HCT116 (cell line): ENCODE results near the gene SUGCT.

ENCODE experiments used
- CBX3 ChIP-seq: IDR thresholded peaks from 2 replicates; pipeline ENCODE4 v1.6.1; 2012; ENCODE audit warnings: low read depth
- CEBPB ChIP-seq: IDR thresholded peaks from 2 replicates; pipeline ENCODE4 v1.6.1; 2012; ENCODE audit warnings: low read depth
- EZH2phosphoT487 ChIP-seq: fragments of 200-600 bp; IDR thresholded peaks from 2 replicates; pipeline ENCODE4 v1.6.1; 2018; ENCODE audit warnings: antibody characterized with exemption, borderline replicate concordance
- FOSL1 ChIP-seq: IDR thresholded peaks from 2 replicates; pipeline ENCODE4 v1.6.1; 2012; ENCODE audit warnings: low read depth
- POLR2A ChIP-seq: IDR thresholded peaks from 2 replicates; pipeline ENCODE4 v1.7.0; 2011; ENCODE audit warnings: borderline replicate concordance; ENCODE audit not compliant: insufficient read depth, insufficient read length; ENCODE audit errors: extremely low read depth
- POLR2AphosphoS5 ChIP-seq: IDR thresholded peaks from 2 replicates; pipeline ENCODE4 v1.6.1; 2011; ENCODE audit warnings: mild to moderate bottlenecking, low read depth, low read length, moderate library complexity
- SP1 ChIP-seq: IDR thresholded peaks from 2 replicates; pipeline ENCODE4 v1.6.1; 2012; ENCODE audit warnings: low read depth
- ZNF274 ChIP-seq: fragments of 200-500 bp; sonication (Bioruptor generic); IDR thresholded peaks from 2 replicates; pipeline ENCODE4 v1.6.1; 2014; ENCODE audit warnings: mild to moderate bottlenecking, low read depth, low read length, inconsistent platforms
- TF ChIP-seq, protein P1 (sequence below), 3 experiments: fragments of 200-600 bp in 1 of 3; sonication (generic) in 1 of 3; IDR thresholded peaks in 2 of 3; conservative IDR thresholded peaks in 1 of 3; 2 replicates each; pipeline ENCODE4 v1.5.1; 2012 to 2017; ENCODE audit warnings: low read depth in 2 of 3, low read length in 2 of 3, antibody characterized with exemption in 1 of 3, borderline replicate concordance in 1 of 3, control low read depth in 1 of 3, mild to moderate bottlenecking in 1 of 3, mixed read lengths in 1 of 3, mixed run types in 1 of 3, moderate library complexity in 1 of 3; ENCODE audit not compliant: insufficient read depth in 1 of 3
- TF ChIP-seq, protein P2 (sequence below): IDR thresholded peaks from 2 replicates; pipeline ENCODE4 v1.6.1; 2012

DNA sequence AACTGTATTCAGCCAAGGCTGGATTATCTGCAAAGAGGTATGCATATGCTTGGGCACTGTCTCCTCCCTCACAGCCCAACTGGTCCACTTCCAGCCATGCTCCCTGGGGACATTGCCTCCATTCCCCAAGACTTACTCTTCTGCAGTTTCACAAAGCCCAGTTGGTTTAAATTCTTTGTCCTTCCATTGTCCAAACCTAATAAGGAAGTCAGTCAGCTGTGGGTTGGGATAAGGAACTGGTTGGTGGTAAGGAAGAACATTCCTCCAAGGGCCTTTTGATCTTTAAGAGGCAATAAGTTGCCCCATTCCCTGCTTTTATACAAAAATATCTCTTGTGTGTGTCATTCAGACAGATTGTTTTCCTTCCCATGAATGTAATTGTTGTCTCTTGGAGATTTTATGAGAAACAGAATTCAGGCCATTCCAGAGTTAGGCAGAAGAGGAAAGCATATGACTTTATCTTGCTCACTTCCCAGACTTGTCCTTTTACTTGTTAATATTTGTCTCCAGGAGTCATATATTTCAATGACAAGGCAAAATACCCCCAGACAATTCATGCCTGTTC lies 673.7 kb downstream of the SUGCT start:
- TF ChIP-seq SP1 (no peak), CEBPB (no peak), CBX3 (no peak), EZH2phosphoT487 (no peak), POLR2A (no peak), ZNF274 (no peak), FOSL1 (no peak), POLR2AphosphoS5 (no peak)
- TF ChIP-seq, protein P1, sequence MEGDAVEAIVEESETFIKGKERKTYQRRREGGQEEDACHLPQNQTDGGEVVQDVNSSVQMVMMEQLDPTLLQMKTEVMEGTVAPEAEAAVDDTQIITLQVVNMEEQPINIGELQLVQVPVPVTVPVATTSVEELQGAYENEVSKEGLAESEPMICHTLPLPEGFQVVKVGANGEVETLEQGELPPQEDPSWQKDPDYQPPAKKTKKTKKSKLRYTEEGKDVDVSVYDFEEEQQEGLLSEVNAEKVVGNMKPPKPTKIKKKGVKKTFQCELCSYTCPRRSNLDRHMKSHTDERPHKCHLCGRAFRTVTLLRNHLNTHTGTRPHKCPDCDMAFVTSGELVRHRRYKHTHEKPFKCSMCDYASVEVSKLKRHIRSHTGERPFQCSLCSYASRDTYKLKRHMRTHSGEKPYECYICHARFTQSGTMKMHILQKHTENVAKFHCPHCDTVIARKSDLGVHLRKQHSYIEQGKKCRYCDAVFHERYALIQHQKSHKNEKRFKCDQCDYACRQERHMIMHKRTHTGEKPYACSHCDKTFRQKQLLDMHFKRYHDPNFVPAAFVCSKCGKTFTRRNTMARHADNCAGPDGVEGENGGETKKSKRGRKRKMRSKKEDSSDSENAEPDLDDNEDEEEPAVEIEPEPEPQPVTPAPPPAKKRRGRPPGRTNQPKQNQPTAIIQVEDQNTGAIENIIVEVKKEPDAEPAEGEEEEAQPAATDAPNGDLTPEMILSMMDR (IDR thresholded peaks at IDR 0.05 in 2 of 3, conservative IDR thresholded peaks at IDR 0.05 in 1 of 3; ENCODE audit: borderline replicate concordance in 1 of 3, insufficient read depth in 1 of 3, low read depth in 2 of 3, low read length in 2 of 3), result no peak
- TF ChIP-seq, protein P2, sequence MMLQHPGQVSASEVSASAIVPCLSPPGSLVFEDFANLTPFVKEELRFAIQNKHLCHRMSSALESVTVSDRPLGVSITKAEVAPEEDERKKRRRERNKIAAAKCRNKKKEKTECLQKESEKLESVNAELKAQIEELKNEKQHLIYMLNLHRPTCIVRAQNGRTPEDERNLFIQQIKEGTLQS, result no peak
